Vagina (tissue), 2 donors: ENCODE data around the gene HHATL.

ENCODE experiments used
- POLR2A ChIP-seq, 2 donors: fragments of 450-650 bp; IDR thresholded peaks; one replicate each; pipeline ENCODE4 v1.6.1; 2017; ENCODE audit warnings: antibody characterized with exemption in 2 of 2, mild to moderate bottlenecking in 2 of 2, moderate library complexity in 2 of 2
- TF ChIP-seq, protein P1 (sequence below), 3 experiments: fragments of 450-650 bp in 2 of 3; fragments of 200-600 bp in 1 of 3; sonication (generic) in 1 of 3; IDR thresholded peaks; one replicate each; pipeline ENCODE4 v1.5.1; 2017 to 2019; ENCODE audit warnings: antibody characterized with exemption in 3 of 3, mild to moderate bottlenecking in 2 of 3, moderate library complexity in 2 of 3

- TF ChIP-seq, protein P1, sequence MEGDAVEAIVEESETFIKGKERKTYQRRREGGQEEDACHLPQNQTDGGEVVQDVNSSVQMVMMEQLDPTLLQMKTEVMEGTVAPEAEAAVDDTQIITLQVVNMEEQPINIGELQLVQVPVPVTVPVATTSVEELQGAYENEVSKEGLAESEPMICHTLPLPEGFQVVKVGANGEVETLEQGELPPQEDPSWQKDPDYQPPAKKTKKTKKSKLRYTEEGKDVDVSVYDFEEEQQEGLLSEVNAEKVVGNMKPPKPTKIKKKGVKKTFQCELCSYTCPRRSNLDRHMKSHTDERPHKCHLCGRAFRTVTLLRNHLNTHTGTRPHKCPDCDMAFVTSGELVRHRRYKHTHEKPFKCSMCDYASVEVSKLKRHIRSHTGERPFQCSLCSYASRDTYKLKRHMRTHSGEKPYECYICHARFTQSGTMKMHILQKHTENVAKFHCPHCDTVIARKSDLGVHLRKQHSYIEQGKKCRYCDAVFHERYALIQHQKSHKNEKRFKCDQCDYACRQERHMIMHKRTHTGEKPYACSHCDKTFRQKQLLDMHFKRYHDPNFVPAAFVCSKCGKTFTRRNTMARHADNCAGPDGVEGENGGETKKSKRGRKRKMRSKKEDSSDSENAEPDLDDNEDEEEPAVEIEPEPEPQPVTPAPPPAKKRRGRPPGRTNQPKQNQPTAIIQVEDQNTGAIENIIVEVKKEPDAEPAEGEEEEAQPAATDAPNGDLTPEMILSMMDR (IDR thresholded peaks at IDR 0.05): no peak
- no peak for TF ChIP-seq POLR2A (IDR thresholded peaks at IDR 0.05)
Measured at GRCh38 chr3:42660131-42660715, 42.4 kb downstream of the HHATL start.
